ENCODE measurements around the gene TUBB2B. TPM values are rescaled to one million over a fixed set of nuclear protein-coding genes. Genes with fewer than 3 reads are reported as not detected.
"Not testable (repeated sequence)": the region's sequence is repeated elsewhere in the genome, so short reads cannot be mapped to it uniquely, and the experiment has no call there.

TUBB2B gene
- total RNA-seq, 1 donor from 2014 or later = 0.12 TPM

DNA sequence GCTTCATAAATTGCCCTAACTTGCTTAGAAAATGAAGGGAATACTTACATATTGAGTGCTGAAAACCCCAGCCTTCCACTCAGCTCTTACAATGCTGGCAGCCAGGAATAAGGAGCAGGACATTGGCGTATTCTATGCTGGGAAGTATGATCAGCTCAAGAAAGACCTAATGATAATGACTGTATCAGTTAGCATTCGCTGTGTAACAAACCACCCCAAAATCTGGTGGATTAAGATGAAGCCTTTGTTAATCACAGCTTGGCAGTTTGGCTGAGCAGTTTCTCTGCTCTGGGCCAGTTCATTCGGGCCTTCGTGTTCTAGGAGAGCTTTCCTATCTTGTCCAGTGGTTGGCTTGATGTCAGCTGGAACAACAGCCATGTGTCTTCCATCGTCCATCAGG, 36.7 kb downstream of the TUBB2B start:
- no peak for DNase-seq

GRCh38 chr6:3190056-3190455, 37.4 kb downstream of the TUBB2B start:
- Mint-ChIP-seq H3K27me3 (peaks cover 21% of the 10 kb centered on the region), H3K9me3 (no peaks in the 10 kb centered on the region), H3K4me1 (no peaks in the 10 kb centered on the region), H3K27ac (no peak overlapping the region), H3K4me3 (no peak overlapping the region), H3K36me3 (ENCODE audit: low read depth) (no peaks in the 10 kb centered on the region)
- DNase-seq = no peak
- intact Hi-C loops (cut with micrococcal nuclease) = no loop called here

More for the DNA sequence above, 36.7 kb downstream of the TUBB2B start:
- Mint-ChIP-seq H3K4me1 (no peaks in the 10 kb centered on the region), H3K36me3 (ENCODE audit: low read depth) (no peaks in the 10 kb centered on the region), H3K4me3 (no peak overlapping the region), H3K27ac (no peak overlapping the region), H3K27me3 (peaks cover 14% of the 10 kb centered on the region), H3K9me3 (no peaks in the 10 kb centered on the region)
- intact Hi-C loops (cut with micrococcal nuclease) = no loop called here

DNA sequence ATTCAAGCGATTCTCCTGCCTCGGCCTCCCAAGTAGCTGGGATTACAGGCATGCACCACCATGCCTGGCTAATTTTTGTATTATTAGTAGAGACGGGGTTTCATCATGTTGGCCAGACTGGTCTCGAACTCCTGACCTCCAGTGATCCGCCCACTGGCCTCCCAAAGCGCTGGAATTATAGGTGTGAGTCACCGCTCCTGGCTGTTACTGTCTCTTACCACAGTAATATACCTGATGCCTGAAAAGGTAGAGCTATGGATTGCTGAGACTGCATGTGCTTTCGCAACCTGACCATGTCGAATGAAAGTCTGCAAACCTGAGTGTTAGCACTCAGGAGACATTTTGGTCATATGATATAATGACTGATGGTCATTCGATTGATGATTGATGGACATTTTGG, 38.3 kb downstream of the TUBB2B start:
- H3K36me3 Mint-ChIP-seq (ENCODE audit: low read depth); intact Hi-C loops (cut with micrococcal nuclease); DNase-seq; H3K4me3 Mint-ChIP-seq; H3K27ac Mint-ChIP-seq; H3K9me3 Mint-ChIP-seq; H3K4me1 Mint-ChIP-seq: not testable (repeated sequence)
- H3K27me3 Mint-ChIP-seq = peaks cover 28% of the 10 kb centered on the region

DNA sequence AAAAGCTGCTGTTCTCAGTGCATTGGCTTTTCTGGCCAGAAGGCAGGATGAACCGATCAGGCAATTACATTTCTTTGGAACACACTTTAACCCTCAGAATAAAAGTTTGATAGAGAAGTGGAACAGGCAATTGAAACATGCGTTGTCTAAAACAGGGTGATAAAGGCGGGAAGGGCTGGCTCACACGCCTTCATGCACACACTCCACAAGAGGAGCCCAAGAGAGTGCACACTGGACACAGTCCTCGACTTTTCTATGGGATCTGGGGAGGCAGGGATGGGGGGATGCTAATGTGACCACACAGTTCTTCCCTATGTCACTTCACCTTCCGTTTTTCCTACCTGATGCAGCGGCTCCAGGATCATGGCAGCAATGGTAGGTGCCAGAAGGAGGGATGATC, 39.2 kb downstream of the TUBB2B start:
- peaks cover 34% of the 10 kb centered on the region for H3K27me3 Mint-ChIP-seq
- H3K4me1 Mint-ChIP-seq = no peaks in the 10 kb centered on the region
- no peak for DNase-seq
- H3K4me3 Mint-ChIP-seq = no peak overlapping the region
- no peaks in the 10 kb centered on the region for H3K9me3 Mint-ChIP-seq
- intact Hi-C loops (cut with micrococcal nuclease) = no loop called here
- H3K36me3 Mint-ChIP-seq (ENCODE audit: low read depth) = no peaks in the 10 kb centered on the region
- no peak overlapping the region for H3K27ac Mint-ChIP-seq

DNA sequence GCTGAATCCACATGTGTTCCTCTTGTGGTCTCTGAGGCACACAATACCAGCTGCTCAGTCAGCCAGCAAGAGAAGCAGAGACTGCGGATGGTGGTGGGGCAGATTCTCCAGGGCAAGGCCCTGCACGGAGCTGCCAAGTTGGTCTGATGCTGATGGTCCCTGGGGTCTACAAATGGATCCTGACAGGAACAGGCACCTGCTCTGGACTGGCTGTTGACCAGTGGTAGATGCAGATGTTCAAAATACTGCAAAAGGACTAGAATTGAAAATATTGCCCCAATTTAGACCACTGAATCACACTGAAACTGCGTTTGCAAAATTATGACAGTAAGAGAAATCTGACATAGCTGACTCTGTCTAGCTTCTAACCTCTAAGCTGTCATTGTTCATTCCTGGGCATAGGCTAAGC, 40.5 kb downstream of the TUBB2B start:
- Mint-ChIP-seq H3K27ac (no peak overlapping the region), H3K9me3 (no peaks in the 10 kb centered on the region), H3K36me3 (ENCODE audit: low read depth) (no peaks in the 10 kb centered on the region), H3K4me1 (no peaks in the 10 kb centered on the region), H3K27me3 (peaks cover 36% of the 10 kb centered on the region), H3K4me3 (no peak overlapping the region)
- intact Hi-C loops (cut with micrococcal nuclease) = no loop called here
- DNase-seq = no peak

GRCh38 chr6:3183066-3183465, 44.4 kb downstream of the TUBB2B start:
- no peaks in the 10 kb centered on the region for H3K4me1 Mint-ChIP-seq
- intact Hi-C loops (cut with micrococcal nuclease) = no loop called here
- H3K27ac Mint-ChIP-seq = no peak overlapping the region
- H3K27me3 Mint-ChIP-seq = peaks cover 35% of the 10 kb centered on the region
- no peak for DNase-seq
- H3K36me3 Mint-ChIP-seq (ENCODE audit: low read depth) = no peaks in the 10 kb centered on the region
- H3K4me3 Mint-ChIP-seq = no peak overlapping the region
- no peaks in the 10 kb centered on the region for H3K9me3 Mint-ChIP-seq

- H3K4me1 Mint-ChIP-seq = peaks cover 2% of the 10 kb centered on the region
- no peak for DNase-seq
- H3K27ac Mint-ChIP-seq = no peak overlapping the region
- H3K4me3 Mint-ChIP-seq = no peak overlapping the region
- intact Hi-C loops (cut with micrococcal nuclease) = no loop called here
- H3K9me3 Mint-ChIP-seq = no peaks in the 10 kb centered on the region
- peaks cover 28% of the 10 kb centered on the region for H3K27me3 Mint-ChIP-seq
- no peaks in the 10 kb centered on the region for H3K36me3 Mint-ChIP-seq (ENCODE audit: low read depth)
These were observed 46.3 kb downstream of the TUBB2B start for GRCh38 chr6:3181105-3181504.

- peak overlapping the region; percentile 44 for H3K4me3 Mint-ChIP-seq
- not testable (repeated sequence) for H3K4me1 Mint-ChIP-seq; DNase-seq; H3K36me3 Mint-ChIP-seq (ENCODE audit: low read depth); H3K9me3 Mint-ChIP-seq
- H3K27ac Mint-ChIP-seq = peak overlapping the region; percentile 67
- H3K27me3 Mint-ChIP-seq = peaks cover 23% of the 10 kb centered on the region
- intact Hi-C loops (cut with micrococcal nuclease) = loop anchor here (1.0 kb wide), 1 partner anchor 24 kb away; no protein-coding TSS in a partner anchor
These were observed 47.5 kb downstream of the TUBB2B start for GRCh38 chr6:3179945-3180344.

GRCh38 chr6:3178666-3179065, 48.8 kb downstream of the TUBB2B start:
- H3K4me1 Mint-ChIP-seq; intact Hi-C loops (cut with micrococcal nuclease); DNase-seq; H3K9me3 Mint-ChIP-seq; H3K4me3 Mint-ChIP-seq; H3K27ac Mint-ChIP-seq; H3K36me3 Mint-ChIP-seq (ENCODE audit: low read depth): not testable (repeated sequence)
- peaks cover 12% of the 10 kb centered on the region for H3K27me3 Mint-ChIP-seq

DNA sequence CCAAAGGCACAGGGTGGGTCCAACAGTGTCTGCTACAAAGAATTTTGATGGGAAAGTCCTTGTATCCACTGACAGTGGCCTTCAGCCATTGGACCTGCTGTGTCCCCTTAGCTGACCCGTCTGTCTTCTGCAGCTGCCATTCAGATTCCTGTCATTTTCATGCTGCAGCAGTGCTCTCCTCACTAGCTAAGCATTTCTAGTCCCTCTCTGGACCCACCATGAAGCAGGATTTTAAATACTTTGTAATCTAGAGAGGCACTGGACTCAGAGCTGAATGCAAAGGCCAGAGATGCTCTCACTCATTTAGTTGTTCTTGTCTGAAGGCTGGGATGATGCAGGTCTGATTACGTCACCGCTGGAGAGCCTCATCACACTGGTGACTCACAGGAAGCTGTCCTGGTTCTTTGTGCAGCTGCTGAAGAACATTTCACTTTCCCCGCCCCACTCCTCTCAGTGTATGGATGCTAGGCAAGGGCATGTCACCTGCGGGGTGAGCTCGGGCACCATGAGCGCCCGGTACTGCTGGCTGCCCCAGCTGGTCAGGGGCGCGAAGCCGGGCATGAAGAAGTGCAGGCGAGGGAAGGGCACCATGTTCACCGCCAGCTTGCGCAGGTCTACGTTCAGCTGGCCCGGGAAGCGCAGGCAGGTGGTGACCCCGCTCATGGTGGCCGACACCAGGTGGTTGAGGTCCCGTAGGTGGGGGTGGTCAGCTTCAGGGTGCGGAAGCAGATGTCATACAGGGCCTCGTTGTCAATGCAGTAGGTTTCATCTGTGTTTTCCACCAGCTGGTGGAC, 50.7 kb downstream of the TUBB2B start:
- intact Hi-C loops (cut with micrococcal nuclease) = no loop called here
- no peak overlapping the region for H3K27ac Mint-ChIP-seq
- H3K9me3 Mint-ChIP-seq = no peaks in the 10 kb centered on the region
- H3K27me3 Mint-ChIP-seq = peaks cover 12% of the 10 kb centered on the region
- H3K4me3 Mint-ChIP-seq = no peak overlapping the region
- peak; percentile 75 for DNase-seq
- no peaks in the 10 kb centered on the region for H3K36me3 Mint-ChIP-seq (ENCODE audit: low read depth)
- peaks cover 2% of the 10 kb centered on the region for H3K4me1 Mint-ChIP-seq

- Mint-ChIP-seq H3K4me3 (no peak overlapping the region), H3K4me1 (peaks cover 2% of the 10 kb centered on the region), H3K36me3 (ENCODE audit: low read depth) (no peaks in the 10 kb centered on the region), H3K27ac (no peak overlapping the region), H3K9me3 (no peaks in the 10 kb centered on the region), H3K27me3 (peaks cover 9% of the 10 kb centered on the region)
- intact Hi-C loops (cut with micrococcal nuclease) = no loop called here
- no peak for DNase-seq
These were observed 51.6 kb downstream of the TUBB2B start for GRCh38 chr6:3175715-3176402.

Other genes starting within 250 kb of the TUBB2B start
- gene NQO2, start 227.8 kb downstream of the TUBB2B start, total RNA-seq = 29.1 and 34.0 TPM in 2 replicates
- gene RIPK1, start 159.2 kb downstream of the TUBB2B start, total RNA-seq = 17.0 and 17.9 TPM in 2 replicates
- gene BPHL, start 108.9 kb downstream of the TUBB2B start, total RNA-seq = 6.8 and 7.7 TPM in 2 replicates
- 3.9 and 4.7 TPM in 2 replicates for gene TUBB2A, start 70.1 kb downstream of the TUBB2B start, total RNA-seq
- gene PSMG4, start 31.3 kb upstream of the TUBB2B start, total RNA-seq = 33.4 and 35.6 TPM in 2 replicates
- gene SLC22A23, start 229.4 kb upstream of the TUBB2B start, total RNA-seq = 0.07 and 0.12 TPM in 2 replicates

Measured in activated CD4-positive, alpha-beta T cell treated with anti-CD3 and anti-CD28 coated beads, Interleukin-2, amount 10 ng/mL, durations not matched to agents 24 days and 14 days (primary cell).